Panc1 (cell line): Measurements from ENCODE around the gene KBTBD4.
"Not testable (repeated sequence)": the region's sequence is repeated elsewhere in the genome, so short reads cannot be mapped to it uniquely, and the experiment has no call there.

Experiments
- CTCF ChIP-seq: fragments of 450-650 bp; IDR thresholded peaks from 2 replicates; pipeline ENCODE4 v1.5.1; 2017; ENCODE audit warnings: mild to moderate bottlenecking
- POLR2AphosphoS5 ChIP-seq: IDR thresholded peaks from 2 replicates; pipeline ENCODE4 v1.6.1; 2012; ENCODE audit warnings: mild to moderate bottlenecking, low read depth, low read length, moderate library complexity
- SIN3A ChIP-seq: IDR thresholded peaks from 2 replicates; pipeline ENCODE4 v1.6.1; 2012; ENCODE audit warnings: low read depth, mild to moderate bottlenecking, low read length, moderate library complexity, borderline replicate concordance; ENCODE audit not compliant: insufficient read depth

- TF ChIP-seq CTCF, POLR2AphosphoS5, SIN3A: not testable (repeated sequence)
Observed at GRCh38 chr11:47557004-47557403, 21.8 kb downstream of the KBTBD4 start.
